GM18520 (cell line): ENCODE measurements around the gene CUL7.
"Not testable (repeated sequence)": the region's sequence is repeated elsewhere in the genome, so short reads cannot be mapped to it uniquely, and the experiment has no call there.

Experiments used
- ATAC-seq: cut with Tn5 transposase; IDR thresholded peaks from one replicate; pipeline ENCODE4 v1.9.1; 2021; ENCODE audit not compliant: unreplicated experiment

Gene CUL7

DNA sequence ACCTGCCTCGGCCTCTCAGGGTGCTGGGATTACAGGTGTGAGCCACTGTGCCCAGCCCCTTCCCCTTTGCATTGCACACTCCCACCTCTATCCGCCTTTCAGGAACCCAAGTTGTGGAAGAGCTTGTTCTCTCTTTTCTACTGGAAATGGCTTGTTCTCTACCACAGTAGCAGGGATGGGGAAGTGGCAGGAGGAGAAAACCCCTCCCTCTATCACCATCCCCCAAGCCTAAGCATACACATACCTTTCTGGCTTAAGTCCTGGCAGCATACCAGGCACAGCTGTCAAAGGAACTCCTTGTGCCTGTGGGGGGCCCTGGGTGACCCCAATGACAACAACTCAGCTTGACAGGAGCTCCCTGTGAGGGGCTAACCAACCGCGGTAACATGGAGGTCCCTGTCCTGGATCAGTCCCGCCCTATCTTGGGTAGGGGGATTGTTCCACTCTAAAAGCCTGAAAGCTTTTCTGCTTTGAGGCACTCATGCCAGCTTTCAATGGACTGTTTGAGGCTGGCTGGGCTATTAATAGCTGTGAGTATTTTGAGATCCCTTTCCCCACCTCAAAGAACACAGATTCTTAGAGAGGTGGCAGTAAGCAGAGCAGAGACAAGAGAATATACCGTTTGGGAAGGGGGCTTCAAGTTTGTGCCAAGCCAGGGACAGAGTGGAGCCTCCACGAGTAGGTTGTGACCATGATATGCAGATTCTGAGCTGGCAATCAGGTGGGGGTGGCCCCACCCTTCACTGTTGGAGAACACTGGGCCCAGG, 37.3 kb downstream of the CUL7 start:
- ATAC-seq, result no peak

DNA sequence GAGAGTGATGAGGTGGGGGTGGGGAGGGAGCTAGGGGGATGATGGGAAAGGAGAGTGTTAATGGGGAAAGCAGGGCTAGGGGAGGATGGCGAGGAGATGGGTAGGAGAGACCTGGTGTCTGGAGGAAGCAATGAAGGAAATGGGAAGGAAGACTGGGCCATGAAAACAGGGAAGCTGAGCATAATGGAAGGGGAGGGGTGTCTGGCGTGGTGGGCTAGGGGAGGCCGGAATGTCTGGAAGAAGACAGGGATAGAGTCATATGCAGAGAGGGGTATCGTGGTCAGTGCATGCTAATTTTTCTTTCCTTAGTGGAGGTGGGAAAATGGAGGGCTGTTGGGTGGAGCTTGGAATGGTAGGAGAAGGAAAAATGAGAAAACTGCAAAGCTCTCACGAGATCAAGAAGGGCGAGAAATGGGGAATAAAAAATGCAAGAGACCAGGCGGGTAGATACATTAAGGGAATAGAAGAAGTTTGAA, 39.2 kb downstream of the CUL7 start:
- no peak for ATAC-seq

DNA sequence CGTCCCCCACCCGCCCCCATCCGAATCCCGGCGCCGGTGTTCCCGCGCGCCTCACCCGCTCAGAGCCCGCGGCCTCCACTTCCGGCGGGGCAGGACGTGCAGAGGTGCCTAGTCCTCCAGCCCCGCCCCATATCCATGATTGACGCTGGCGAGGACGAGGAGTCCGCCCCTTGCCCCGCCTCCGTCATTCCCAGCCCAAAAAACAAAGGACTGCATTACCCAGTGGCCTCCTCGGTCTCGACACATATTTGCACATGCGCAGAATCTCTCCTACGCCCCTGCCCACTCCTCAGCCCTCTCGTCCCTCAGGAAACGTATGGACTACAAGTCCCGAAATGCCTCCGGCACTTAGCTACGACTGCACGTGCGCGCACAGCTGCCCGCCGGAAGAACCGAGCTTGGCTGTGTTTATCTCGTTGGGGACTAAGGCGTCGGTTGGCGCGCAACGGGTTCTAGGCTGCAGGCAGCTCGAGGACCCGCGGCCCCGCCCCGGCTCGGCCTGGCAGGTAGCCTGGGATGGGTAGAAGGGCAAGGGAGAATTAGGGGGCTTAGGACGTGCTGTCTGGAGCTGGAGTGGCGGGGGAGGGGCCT, 39.7 kb downstream of the CUL7 start, which contains the start of the genes KLHDC3 and MEA1:
Gene KLHDC3 (plus strand): TSS at position 407 of the 591 bp plus-strand sequence. CDS start 2,944 bp downstream, outside the sequence.
Gene MEA1 (minus strand): TSS at position 104 of the 591 bp plus-strand sequence. CDS start 133 bp downstream, outside the sequence.
- ATAC-seq, result peak; percentile 87

DNA sequence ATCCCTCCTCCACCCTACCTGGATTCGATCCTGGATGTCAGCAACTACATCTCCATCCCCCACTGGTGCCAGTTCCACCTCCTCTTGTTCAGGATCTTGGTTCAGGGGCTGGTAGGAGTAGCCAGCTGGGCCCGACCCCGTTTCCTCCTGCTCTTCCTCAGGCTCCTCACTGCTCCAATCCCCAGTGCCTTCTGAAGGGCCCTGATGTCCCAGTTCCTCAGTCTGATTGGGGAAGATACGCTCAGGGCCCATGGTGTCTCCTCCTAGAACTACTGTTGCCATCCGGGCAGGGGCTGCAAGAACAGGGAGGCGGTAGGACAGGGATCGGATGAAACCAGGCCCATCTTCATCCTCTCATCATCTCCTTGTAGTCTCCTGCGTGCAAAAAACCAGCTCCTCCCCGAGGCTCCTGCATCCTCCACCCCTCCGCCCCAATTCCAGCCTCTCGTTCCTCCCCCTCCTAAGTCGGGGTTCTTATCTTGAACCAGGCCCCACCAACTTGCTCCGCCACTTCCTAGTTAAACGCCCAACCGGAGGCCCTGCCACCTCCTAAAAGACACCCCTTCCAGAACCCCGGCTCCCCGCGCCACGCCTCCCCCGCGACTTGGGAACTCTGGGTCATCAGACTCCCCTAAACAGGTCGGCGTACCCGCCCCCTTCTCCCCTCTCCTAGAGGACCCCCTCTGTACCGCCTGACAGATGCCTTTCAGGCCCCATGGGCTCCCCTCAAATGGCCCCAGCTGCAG, 40.4 kb downstream of the CUL7 start:
- no peak for ATAC-seq

DNA sequence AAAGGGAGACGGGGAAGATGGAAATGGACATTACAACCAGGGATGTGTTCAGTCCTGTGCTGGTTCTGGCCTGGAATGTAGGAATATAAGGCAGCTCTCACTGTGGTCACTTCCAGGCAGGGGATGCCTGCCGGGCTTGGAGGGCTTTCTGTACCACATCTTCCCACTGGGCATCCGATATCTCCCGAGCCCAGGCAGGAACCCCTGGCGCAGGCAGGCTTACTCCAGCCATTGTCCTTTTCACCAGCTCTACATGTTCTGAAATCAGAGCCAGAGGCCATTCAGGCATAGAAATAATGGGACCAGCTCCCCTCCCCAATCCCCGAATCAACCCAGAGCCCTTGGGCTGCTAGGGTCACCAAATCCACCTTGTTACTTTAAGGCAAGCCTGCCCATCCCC, 41.3 kb downstream of the CUL7 start:
- ATAC-seq, result no peak

DNA sequence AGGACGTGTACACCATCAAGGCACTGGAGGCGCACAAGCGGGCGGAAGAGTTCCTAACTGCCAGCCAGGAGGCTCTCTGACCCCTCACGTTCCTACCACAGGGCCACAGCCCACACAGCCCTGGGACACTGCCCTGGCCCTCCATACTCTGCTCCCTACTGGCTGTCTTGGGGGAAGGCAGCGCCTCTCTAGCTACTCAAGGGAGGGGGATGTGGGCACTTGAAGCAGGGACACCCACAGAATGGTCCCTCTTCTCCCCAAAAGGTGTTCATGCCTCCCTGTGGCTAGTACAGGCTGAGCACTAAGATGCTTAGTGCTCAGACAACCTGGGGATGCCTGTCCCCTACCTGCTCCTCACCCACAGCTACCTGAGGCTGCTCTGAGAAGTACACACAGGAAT, 42.4 kb downstream of the CUL7 start:
- ATAC-seq, result no peak

DNA sequence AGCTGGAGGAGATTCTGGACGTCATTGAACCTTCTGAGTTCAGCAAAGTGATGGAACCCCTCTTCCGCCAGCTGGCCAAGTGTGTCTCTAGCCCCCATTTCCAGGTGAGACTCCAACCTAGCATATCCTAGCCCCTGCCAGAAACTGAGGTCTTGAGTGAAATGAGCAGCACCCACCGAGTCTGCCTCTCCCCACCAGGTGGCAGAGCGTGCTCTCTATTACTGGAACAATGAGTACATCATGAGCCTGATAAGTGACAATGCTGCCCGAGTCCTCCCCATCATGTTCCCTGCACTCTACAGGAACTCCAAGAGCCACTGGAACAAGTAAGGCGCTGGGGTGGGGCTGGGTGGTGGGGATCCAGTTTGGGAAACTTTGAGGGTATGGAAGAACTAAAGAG, 44.5 kb downstream of the CUL7 start:
- no peak for ATAC-seq

DNA sequence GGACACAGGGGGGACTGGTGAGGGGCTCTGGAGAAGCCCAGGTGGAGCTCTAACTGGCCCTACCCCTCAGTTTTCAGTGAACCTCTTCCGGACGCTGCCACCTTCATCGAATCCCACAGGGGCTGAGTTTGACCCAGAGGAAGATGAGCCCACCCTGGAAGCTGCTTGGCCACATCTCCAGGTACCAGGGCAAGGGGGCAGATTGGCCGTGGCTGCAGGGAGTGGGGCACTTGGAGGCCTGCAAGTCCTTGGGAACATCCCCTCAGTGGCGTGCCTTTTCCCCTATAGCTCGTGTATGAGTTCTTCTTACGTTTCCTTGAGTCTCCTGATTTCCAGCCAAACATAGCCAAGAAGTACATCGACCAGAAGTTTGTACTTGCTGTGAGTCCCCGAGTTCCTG, 46.5 kb downstream of the CUL7 start:
- no peak for ATAC-seq

DNA sequence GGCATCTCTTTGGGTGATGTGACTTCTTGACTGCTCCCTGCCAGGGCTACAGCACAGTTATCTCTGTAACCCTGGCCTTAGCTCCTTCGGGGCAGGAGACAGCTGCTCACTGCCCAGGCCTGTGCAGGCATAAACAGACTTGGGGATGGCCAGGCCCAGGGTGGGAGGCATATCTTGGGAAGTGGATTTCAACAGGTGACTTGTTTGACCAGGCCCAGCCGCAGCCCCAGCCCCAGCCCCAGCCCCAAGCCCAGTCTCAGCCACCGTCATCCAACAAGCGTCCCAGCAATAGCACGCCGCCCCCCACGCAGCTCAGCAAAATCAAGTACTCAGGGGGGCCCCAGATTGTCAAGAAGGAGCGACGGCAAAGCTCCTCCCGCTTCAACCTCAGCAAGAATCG, 47.4 kb downstream of the CUL7 start:
- ATAC-seq, result no peak

DNA sequence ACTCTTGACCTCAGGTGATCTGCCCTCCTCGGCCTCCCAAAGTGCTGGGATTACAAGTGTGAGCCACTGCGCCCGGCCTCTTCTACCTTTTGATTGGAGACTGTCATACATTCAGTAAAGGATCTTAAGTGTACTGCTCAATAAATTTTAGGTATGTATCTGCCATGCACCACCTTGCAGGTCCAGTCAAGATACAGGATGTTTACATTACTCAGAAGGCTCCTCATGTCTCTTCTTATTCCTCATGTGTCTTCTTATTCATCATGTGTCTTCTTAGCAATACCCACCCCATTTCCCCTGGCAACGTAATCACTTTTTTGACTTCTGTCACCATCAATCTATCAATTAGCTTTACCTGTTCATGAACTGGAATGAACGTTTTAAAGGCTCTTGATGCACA, 47.8 kb downstream of the CUL7 start:
- ATAC-seq, result no peak

DNA sequence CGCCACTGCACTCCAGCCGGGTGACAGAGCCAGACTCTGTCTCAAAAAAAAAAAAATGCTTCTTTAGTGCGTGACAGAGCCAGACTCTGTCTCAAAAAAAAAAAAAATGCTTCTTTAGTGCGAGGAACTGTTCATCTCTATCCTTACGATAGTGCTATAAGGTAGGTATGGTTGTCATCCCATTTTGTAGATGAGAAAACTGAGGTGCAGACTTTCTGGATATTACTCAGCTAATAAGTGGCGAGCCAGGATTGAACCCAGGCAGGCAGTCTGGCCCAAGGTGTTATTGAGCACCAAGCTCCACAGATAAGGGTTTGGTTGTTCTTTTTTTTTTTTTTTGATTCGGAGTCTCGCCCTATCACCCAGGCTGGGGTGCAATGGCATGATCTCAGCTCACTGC, 51.8 kb downstream of the CUL7 start:
- ATAC-seq, result no peak

DNA sequence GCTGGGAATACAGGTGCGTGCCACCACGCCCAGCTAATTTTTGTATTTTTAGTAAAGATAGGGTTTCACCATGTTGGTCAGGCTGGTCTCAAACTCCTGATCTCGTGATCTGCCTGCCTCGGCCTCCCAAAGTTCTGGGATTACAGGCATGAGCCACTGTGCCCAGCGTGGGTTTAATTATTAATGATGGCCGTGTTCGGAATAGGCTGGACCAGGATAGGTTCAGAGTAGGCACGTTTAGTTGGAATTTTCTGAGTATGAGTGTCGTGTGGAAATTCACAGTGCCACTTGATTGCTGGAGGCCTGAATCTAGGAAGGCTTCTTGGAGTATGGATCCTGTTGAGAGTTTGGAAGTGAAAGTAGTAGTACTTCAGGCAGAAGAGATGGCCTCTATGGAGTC, 55.4 kb downstream of the CUL7 start:
- not testable (repeated sequence) for ATAC-seq

DNA sequence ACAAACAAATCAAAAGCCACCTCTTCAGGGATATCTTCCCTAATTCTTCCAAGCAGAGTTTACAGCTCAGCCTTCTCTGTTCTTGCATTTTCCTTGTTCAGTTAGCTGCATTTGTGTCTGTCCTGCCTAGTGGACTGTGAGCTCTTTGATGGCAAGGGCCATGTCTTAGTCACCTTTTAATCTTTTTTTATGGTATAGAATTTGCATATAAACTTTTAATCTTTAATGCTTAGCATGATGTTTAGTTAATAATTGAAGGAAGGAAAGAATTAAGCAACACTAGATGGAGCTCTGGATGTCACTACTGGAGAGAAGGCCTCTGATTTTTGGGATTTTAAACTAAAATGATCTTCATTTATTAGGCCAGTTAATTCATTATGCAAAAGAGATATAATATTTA, 57.1 kb downstream of the CUL7 start:
- ATAC-seq, result no peak

DNA sequence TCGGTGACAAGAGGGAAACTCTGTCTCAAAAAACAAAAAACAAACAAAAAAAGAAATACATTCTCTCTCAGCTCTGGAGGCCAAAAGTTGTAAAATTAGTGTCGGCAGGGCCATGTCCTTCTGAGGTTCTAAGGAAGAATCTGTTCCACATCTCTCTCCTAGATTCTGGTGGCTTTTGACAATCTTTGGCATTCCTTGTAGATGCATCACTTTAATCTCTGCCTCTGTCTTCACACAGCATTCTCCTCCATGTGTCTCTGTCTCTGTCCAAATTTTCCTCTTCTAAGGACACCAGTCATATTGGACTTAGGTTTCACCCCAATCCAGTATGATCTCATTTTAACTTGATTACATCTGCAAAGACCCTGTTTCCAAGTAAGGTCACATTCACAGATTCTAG, 60.2 kb downstream of the CUL7 start:
- ATAC-seq, result no peak

DNA sequence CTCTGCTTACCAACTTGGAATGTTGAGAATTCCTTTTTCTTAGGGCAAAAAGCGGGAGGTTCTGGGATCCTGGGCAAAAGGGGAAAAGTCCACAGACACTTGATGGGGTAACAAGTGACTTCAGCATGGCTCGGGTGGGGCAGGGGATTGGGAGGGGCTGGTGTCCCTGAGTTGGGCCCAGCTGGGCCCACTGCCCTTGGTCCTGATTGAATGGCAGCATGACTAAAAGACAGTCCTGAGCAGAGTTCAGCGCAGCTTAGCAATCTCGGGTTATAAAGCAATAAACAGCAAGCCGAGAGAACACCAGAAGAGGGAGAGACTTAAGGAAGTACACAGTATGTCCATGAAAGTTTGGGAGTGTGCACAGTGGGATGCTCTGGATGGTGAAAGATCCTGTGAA, 63.7 kb downstream of the CUL7 start:
- no peak for ATAC-seq

DNA sequence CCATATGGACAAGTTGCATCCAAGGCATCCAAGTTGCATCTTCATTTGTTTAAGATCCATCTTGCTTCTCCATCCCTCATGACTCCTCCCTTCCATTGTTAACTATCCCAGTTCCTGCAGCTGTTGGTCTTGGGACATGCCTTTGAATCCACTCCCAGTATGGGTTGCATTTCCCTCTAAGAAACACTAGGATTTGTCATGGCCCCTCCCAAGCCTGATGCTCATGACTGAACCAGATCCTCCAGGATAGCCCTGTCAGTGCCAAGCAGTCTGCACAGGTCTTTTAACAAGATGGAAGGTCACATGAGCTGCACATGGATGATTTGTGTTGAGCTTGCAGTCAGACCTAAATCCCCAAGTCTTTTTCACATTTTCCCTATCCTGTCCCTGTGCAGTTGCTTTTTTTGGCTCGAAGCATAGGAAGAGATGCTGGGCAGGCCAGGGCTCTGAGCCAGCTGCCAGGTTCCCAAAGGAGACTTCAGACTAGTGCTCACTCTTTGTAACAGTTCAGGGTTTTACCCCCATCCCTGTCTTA, 65.1 kb downstream of the CUL7 start:
- no peak for ATAC-seq
